ENCODE data around the gene VTCN1. TPM values are rescaled to one million over a fixed set of nuclear protein-coding genes. Genes with fewer than 3 reads are reported as not detected.

The VTCN1 gene
- total RNA-seq, 2 donors from 2014 or later: not detected

GRCh38 chr1:117235863-117236465 lies 25.2 kb upstream of the VTCN1 start:
- DNase-seq: no peak
- Histone ChIP-seq H3K4me1 (no peaks in the 10 kb centered on the region), H3K4me3 (no peak overlapping the region), H3K36me3 (no peaks in the 10 kb centered on the region), H3K27me3 (no peaks in the 10 kb centered on the region), H3K9me3 (no peaks in the 10 kb centered on the region), H3K9ac (ENCODE audit: low read depth in 2 of 2, low read length in 2 of 2) (no peak overlapping the region), H3K27ac (no peak overlapping the region)
- TF ChIP-seq CTCF (IDR thresholded peaks at IDR 0.05): no peak
- intact Hi-C loops (cut with DNase I): no loop called here

GRCh38 chr1:117232531-117232930 lies 21.8 kb upstream of the VTCN1 start:
- Histone ChIP-seq H3K36me3 (no peaks in the 10 kb centered on the region), H3K4me1 (no peaks in the 10 kb centered on the region), H3K9me3 (no peaks in the 10 kb centered on the region), H3K27me3 (no peaks in the 10 kb centered on the region), H3K4me3 (no peak overlapping the region), H3K9ac (ENCODE audit: low read depth in 2 of 2, low read length in 2 of 2) (no peak overlapping the region), H3K27ac (no peak overlapping the region)
- no peak for DNase-seq
- TF ChIP-seq CTCF (IDR thresholded peaks at IDR 0.05): no peak
- intact Hi-C loops (cut with DNase I): no loop called here

GRCh38 chr1:117231748-117232373 lies 21.1 kb upstream of the VTCN1 start:
- no peaks in the 10 kb centered on the region for H3K36me3 ChIP-seq
- H3K9ac ChIP-seq (ENCODE audit: low read depth in 2 of 2, low read length in 2 of 2): no peak overlapping the region
- intact Hi-C loops (cut with DNase I): no loop called here
- H3K9me3 ChIP-seq: no peaks in the 10 kb centered on the region
- H3K27me3 ChIP-seq: no peaks in the 10 kb centered on the region
- no peak overlapping the region for H3K27ac ChIP-seq
- H3K4me1 ChIP-seq: no peaks in the 10 kb centered on the region
- no peak overlapping the region for H3K4me3 ChIP-seq
- no peak for TF ChIP-seq CTCF (IDR thresholded peaks at IDR 0.05)
- peak; percentile 54 for DNase-seq

- intact Hi-C loops (cut with DNase I): no loop called here
- Histone ChIP-seq H3K9me3 (no peaks in the 10 kb centered on the region), H3K4me1 (no peaks in the 10 kb centered on the region), H3K27ac (no peak overlapping the region), H3K27me3 (no peaks in the 10 kb centered on the region), H3K9ac (ENCODE audit: low read depth in 2 of 2, low read length in 2 of 2) (no peak overlapping the region), H3K36me3 (no peaks in the 10 kb centered on the region), H3K4me3 (no peak overlapping the region)
- TF ChIP-seq CTCF (IDR thresholded peaks at IDR 0.05): no peak
- no peak for DNase-seq
Measured at GRCh38 chr1:117231312-117231711, 20.6 kb upstream of the VTCN1 start.

- Histone ChIP-seq H3K9me3 (no peaks in the 10 kb centered on the region), H3K4me1 (no peaks in the 10 kb centered on the region), H3K27ac (no peak overlapping the region), H3K4me3 (no peak overlapping the region), H3K27me3 (no peaks in the 10 kb centered on the region), H3K9ac (ENCODE audit: low read depth in 2 of 2, low read length in 2 of 2) (no peak overlapping the region), H3K36me3 (no peaks in the 10 kb centered on the region)
- DNase-seq: no peak
- no peak for TF ChIP-seq CTCF (IDR thresholded peaks at IDR 0.05)
- intact Hi-C loops (cut with DNase I): no loop called here
Measured at GRCh38 chr1:117229217-117229616, 18.5 kb upstream of the VTCN1 start.

Measured in colonic mucosa (tissue), 4 donors.